Measurements from ENCODE around the gene COL6A3. TPM values are rescaled to one million over a fixed set of nuclear protein-coding genes. Genes with fewer than 3 reads are reported as not detected.

COL6A3 gene
- total RNA-seq, 1 experiment from 2014 or later = 0.81 TPM

- Histone ChIP-seq H3K4ac (ENCODE audit: low read depth, low read length) (no peak overlapping the region), H2BK15ac (ENCODE audit: low read depth, low read length) (no peak overlapping the region), H2AK5ac (ENCODE audit: insufficient read length, low read length) (no peak overlapping the region), H4K20me1 (ENCODE audit: control insufficient read depth, insufficient read depth, insufficient read length) (no peaks in the 10 kb centered on the region), H3K9ac (ENCODE audit: extremely low read depth, insufficient read length, low read length) (no peak overlapping the region), H2BK12ac (ENCODE audit: insufficient read length, low read depth, low read length) (no peak overlapping the region), H2AFZ (ENCODE audit: low read length) (no peak overlapping the region), H3K27me3 (ENCODE audit: insufficient read depth, low read length) (no peaks in the 10 kb centered on the region), H4K8ac (replicated peaks; ENCODE audit: insufficient read length, low read depth, low read length) (no peak overlapping the region), H3K4me2 (ENCODE audit: insufficient read depth, insufficient read length, low read length) (no peak overlapping the region), H2BK120ac (ENCODE audit: low read depth, low read length, poor library complexity, severe bottlenecking) (no peak overlapping the region), H4K91ac (ENCODE audit: insufficient read length, low read depth, low read length) (no peak overlapping the region), H3K23ac (ENCODE audit: insufficient read length, low read depth, low read length) (no peak overlapping the region), H3K14ac (ENCODE audit: insufficient read depth, low read length) (no peak overlapping the region), H3T11ph (ENCODE audit: low read length) (no peak overlapping the region), H3K18ac (ENCODE audit: insufficient read length, low read depth, low read length) (no peak overlapping the region), H2BK20ac (ENCODE audit: low read depth, low read length, poor library complexity, severe bottlenecking) (no peak overlapping the region), H3K56ac (ENCODE audit: insufficient read length, low read depth, low read length) (no peak overlapping the region), H3K79me2 (ENCODE audit: insufficient read depth, low read length) (no peaks in the 10 kb centered on the region), H3K9me3 (ENCODE audit: control insufficient read depth, low read depth, low read length) (no peaks in the 10 kb centered on the region), H3K4me1 (ENCODE audit: insufficient read depth, low read length) (no peaks in the 10 kb centered on the region), H3K23me2 (ENCODE audit: insufficient read length, low read depth, low read length, poor library complexity, severe bottlenecking) (no peaks in the 10 kb centered on the region), H2BK5ac (ENCODE audit: insufficient read length, low read length) (no peak overlapping the region), H4K5ac (ENCODE audit: insufficient read length, low read depth, low read length) (no peak overlapping the region), H3K79me1 (ENCODE audit: insufficient read depth, low read depth, low read length, poor library complexity, severe bottlenecking) (no peaks in the 10 kb centered on the region), H3K27ac (ENCODE audit: insufficient read length, low read depth, low read length) (no peak overlapping the region)
- Mint-ChIP-seq H3K9me3 (peaks cover 0 to 3% of the 10 kb centered on the region in 2 experiments; a peak in 2 of 5 replicates), H3K27ac (no peak overlapping the region), H3K4me1 (peaks cover 0 to 2% of the 10 kb centered on the region in 2 experiments; a peak in 2 of 4 replicates), H3K36me3 (ENCODE audit: insufficient read depth in 1 of 3, low read depth in 3 of 3) (no peaks in the 10 kb centered on the region), H3K27me3 (ENCODE audit: low read depth) (peaks cover 2% of the 10 kb centered on the region), H3K4me3 (no peak overlapping the region)
- WGBS (ENCODE audit: extremely low coverage, insufficient read length, low lambda C conversion rate) = no CpG with 5 or more reads among the region's 8 CpGs
- no peak for DNase-seq
- no peak for TF ChIP-seq CTCF (conservative IDR thresholded peaks at IDR 0.05)
Observed at GRCh38 chr2:237276716-237277490, 137.1 kb downstream of the COL6A3 start.

Other genes starting within 250 kb of the COL6A3 start
- 3.4 TPM in 2 replicates for gene MLPH, start 73.1 kb upstream of the COL6A3 start, total RNA-seq (2021)
- gene PRLH, start 152.4 kb upstream of the COL6A3 start, total RNA-seq (2021) = not detected in 2 replicates
- gene RAB17, start 176.6 kb upstream of the COL6A3 start, total RNA-seq (2021) = 25.9 and 31.9 TPM in 2 replicates
- 37.1 and 38.5 TPM in 2 replicates for gene LRRFIP1, start 213.4 kb upstream of the COL6A3 start, total RNA-seq (2021)

Measured in H9 (cell line).